ENCODE data around the gene CCDC82. TPM values are rescaled to one million over a fixed set of nuclear protein-coding genes. Genes with fewer than 3 reads are reported as not detected.

The CCDC82 gene
- total RNA-seq, 1 experiment from 2014 or later = 25.3 TPM

DNA sequence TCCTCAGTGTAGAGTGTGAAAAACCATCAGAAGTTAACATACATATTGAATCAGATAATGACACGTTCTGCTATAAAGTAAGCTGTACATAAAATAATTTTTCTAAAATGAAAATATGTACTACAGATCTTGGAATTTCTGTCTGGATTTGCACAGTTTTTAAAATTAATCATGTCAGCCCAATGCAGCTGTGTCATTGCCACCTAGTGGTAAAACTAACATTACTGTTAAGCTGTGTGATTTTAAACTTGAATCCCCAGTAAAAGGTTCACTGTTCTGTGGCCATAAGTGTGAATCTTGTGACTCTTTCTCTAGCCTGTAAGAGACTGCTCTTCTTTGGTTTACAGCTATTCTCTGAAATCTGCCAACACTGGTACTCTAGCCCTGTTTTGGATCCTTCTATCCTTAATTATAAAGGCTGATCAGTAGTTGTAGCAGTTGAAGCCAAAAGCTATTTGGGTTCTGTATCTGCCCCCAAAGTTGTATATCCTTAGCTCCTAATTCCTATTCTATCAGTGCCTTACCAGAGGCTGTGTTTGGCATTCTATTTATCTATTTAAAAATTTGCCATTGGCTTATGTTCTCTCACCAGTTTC, 4.1 kb upstream of the CCDC82 start:
- peak; percentile 25 for DNase-seq (ENCODE audit: low read depth, low spot score)
- ATAC-seq = no peak
- in situ Hi-C loops (cut with HindIII; ENCODE audit: low pct_unique_long_range_greater_than_20kb, low sequenced_read_pairs) = no loop called here
- CTCF ChIA-PET = interaction anchor here (0.6 to 1.8 kb wide), 8 partner anchors 51 to 558 kb away, joined by 3 to 11 read pairs (median 4); partner anchors contain the start of gene MAML2
- no peaks in the 10 kb centered on the region for H3K27me3 ChIP-seq (ENCODE audit: control insufficient read depth, insufficient read depth, low read length)
- H3K9me3 ChIP-seq (ENCODE audit: control insufficient read depth, insufficient read depth, low read depth, low read length) = no peaks in the 10 kb centered on the region
- intact Hi-C loops (cut with micrococcal nuclease; ENCODE audit: unreplicated experiment) = loop anchor here (10.0 kb wide), 2 partner anchors 339 to 559 kb away; no protein-coding TSS in a partner anchor
- H3K4me3 ChIP-seq (ENCODE audit: low read depth in 2 of 2, low read length in 2 of 2) = no peak overlapping the region
- POLR2A ChIA-PET = no interaction called here
- TF ChIP-seq SIN3A (IDR thresholded peaks at IDR 0.05; ENCODE audit: borderline replicate concordance, insufficient read depth, low read depth, low read length) (no peak), TCF7L2 (IDR thresholded peaks at IDR 0.05; ENCODE audit: low read depth, low read length) (no peak), POLR2AphosphoS5 (IDR thresholded peaks at IDR 0.05; ENCODE audit: low read depth, low read length) (no peak)
- TF ChIP-seq, protein P1, sequence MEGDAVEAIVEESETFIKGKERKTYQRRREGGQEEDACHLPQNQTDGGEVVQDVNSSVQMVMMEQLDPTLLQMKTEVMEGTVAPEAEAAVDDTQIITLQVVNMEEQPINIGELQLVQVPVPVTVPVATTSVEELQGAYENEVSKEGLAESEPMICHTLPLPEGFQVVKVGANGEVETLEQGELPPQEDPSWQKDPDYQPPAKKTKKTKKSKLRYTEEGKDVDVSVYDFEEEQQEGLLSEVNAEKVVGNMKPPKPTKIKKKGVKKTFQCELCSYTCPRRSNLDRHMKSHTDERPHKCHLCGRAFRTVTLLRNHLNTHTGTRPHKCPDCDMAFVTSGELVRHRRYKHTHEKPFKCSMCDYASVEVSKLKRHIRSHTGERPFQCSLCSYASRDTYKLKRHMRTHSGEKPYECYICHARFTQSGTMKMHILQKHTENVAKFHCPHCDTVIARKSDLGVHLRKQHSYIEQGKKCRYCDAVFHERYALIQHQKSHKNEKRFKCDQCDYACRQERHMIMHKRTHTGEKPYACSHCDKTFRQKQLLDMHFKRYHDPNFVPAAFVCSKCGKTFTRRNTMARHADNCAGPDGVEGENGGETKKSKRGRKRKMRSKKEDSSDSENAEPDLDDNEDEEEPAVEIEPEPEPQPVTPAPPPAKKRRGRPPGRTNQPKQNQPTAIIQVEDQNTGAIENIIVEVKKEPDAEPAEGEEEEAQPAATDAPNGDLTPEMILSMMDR (IDR thresholded peaks at IDR 0.05) = peak; percentile 81; the same call in 1 of the 2 replicates
- TF ChIP-seq, protein P2, sequence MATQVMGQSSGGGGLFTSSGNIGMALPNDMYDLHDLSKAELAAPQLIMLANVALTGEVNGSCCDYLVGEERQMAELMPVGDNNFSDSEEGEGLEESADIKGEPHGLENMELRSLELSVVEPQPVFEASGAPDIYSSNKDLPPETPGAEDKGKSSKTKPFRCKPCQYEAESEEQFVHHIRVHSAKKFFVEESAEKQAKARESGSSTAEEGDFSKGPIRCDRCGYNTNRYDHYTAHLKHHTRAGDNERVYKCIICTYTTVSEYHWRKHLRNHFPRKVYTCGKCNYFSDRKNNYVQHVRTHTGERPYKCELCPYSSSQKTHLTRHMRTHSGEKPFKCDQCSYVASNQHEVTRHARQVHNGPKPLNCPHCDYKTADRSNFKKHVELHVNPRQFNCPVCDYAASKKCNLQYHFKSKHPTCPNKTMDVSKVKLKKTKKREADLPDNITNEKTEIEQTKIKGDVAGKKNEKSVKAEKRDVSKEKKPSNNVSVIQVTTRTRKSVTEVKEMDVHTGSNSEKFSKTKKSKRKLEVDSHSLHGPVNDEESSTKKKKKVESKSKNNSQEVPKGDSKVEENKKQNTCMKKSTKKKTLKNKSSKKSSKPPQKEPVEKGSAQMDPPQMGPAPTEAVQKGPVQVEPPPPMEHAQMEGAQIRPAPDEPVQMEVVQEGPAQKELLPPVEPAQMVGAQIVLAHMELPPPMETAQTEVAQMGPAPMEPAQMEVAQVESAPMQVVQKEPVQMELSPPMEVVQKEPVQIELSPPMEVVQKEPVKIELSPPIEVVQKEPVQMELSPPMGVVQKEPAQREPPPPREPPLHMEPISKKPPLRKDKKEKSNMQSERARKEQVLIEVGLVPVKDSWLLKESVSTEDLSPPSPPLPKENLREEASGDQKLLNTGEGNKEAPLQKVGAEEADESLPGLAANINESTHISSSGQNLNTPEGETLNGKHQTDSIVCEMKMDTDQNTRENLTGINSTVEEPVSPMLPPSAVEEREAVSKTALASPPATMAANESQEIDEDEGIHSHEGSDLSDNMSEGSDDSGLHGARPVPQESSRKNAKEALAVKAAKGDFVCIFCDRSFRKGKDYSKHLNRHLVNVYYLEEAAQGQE (IDR thresholded peaks at IDR 0.05; ENCODE audit: insufficient read depth in 1 of 2, low read depth in 2 of 2, low read length in 1 of 2) = no peak
- no TSS peak for BruUV-seq (replicated peaks)
- H3K27ac ChIP-seq (ENCODE audit: low read length) = no peak overlapping the region
- H3K4me1 ChIP-seq (ENCODE audit: control insufficient read depth, insufficient read depth, low read length) = peaks cover 13% of the 10 kb centered on the region
- H3K36me3 ChIP-seq (ENCODE audit: control insufficient read depth, insufficient read depth, low read length) = peaks cover 2% of the 10 kb centered on the region; the same call in 1 of the 2 replicates

- TF ChIP-seq, protein P2 (IDR thresholded peaks at IDR 0.05; ENCODE audit: insufficient read depth in 1 of 2, low read depth in 2 of 2, low read length in 1 of 2) = no peak
- TF ChIP-seq POLR2AphosphoS5 (IDR thresholded peaks at IDR 0.05; ENCODE audit: low read depth, low read length) (no peak), TCF7L2 (IDR thresholded peaks at IDR 0.05; ENCODE audit: low read depth, low read length) (no peak), SIN3A (IDR thresholded peaks at IDR 0.05; ENCODE audit: borderline replicate concordance, insufficient read depth, low read depth, low read length) (no peak)
- TF ChIP-seq, protein P1 (IDR thresholded peaks at IDR 0.05) = peak; percentile 11; the same call in 1 of the 2 replicates
- intact Hi-C loops (cut with micrococcal nuclease; ENCODE audit: unreplicated experiment) (loop anchor here (10.0 kb wide), 2 partner anchors 337 to 557 kb away; no protein-coding TSS in a partner anchor), in situ Hi-C loops (cut with HindIII; ENCODE audit: low pct_unique_long_range_greater_than_20kb, low sequenced_read_pairs) (no loop called here)
- Histone ChIP-seq H3K36me3 (ENCODE audit: control insufficient read depth, insufficient read depth, low read length) (peaks cover 2% of the 10 kb centered on the region; the same call in 1 of the 2 replicates), H3K27me3 (ENCODE audit: control insufficient read depth, insufficient read depth, low read length) (no peaks in the 10 kb centered on the region), H3K9me3 (ENCODE audit: control insufficient read depth, insufficient read depth, low read depth, low read length) (no peaks in the 10 kb centered on the region), H3K4me3 (ENCODE audit: low read depth in 2 of 2, low read length in 2 of 2) (no peak overlapping the region), H3K27ac (ENCODE audit: low read length) (no peak overlapping the region), H3K4me1 (ENCODE audit: control insufficient read depth, insufficient read depth, low read length) (peaks cover 24% of the 10 kb centered on the region)
- BruUV-seq (replicated peaks) = no TSS peak
- ATAC-seq = no peak
- CTCF ChIA-PET = no interaction called here
- DNase-seq (ENCODE audit: low read depth, low spot score) = no peak
- POLR2A ChIA-PET = no interaction called here
These were observed 2.1 kb upstream of the CCDC82 start for GRCh38 chr11:96391698-96392307.

Data from Panc1 (cell line).